CD14-positive monocyte (primary cell): ENCODE results near the gene RPS26. TPM values are rescaled to one million over a fixed set of nuclear protein-coding genes. Genes with fewer than 3 reads are reported as not detected.
A peak's percentile ranks its signal among the peaks of the same experiment; 100 is the strongest.

Source experiments
- DNase-seq, 3 donors: peaks; one replicate each; pipeline ENCODE4 v3.0.0-alpha.2; 2011 to 2022
- H2AFZ ChIP-seq: 2 replicates; pipeline ENCODE4 v1.6.0; 2012; ENCODE audit warnings: mild to moderate bottlenecking, low read depth, low read length, inconsistent platforms; ENCODE audit not compliant: insufficient read depth, poor library complexity, severe bottlenecking
- H3K27ac ChIP-seq, 2 donors: 1 replicate in 1 of 2; 2 replicates in 1 of 2; pipeline ENCODE4 v1.5.1; 2012 to 2013; ENCODE audit warnings: low read length in 2 of 2, control low read depth in 1 of 2, inconsistent platforms in 1 of 2, low read depth in 1 of 2, mild to moderate bottlenecking in 1 of 2
- H3K27me3 ChIP-seq, 2 donors: one replicate each; pipeline versions ENCODE4 v1.6.0 to v1.6.1; 2011 to 2013; ENCODE audit warnings: low read length in 2 of 2; ENCODE audit not compliant: control insufficient read depth in 2 of 2, insufficient read depth in 2 of 2
- H3K36me3 ChIP-seq, 2 donors: replicated peaks in 1 of 2; 1 replicate in 1 of 2; 2 replicates in 1 of 2; pipeline versions ENCODE4 v1.5.1 to v1.6.1; 2012 to 2013; ENCODE audit warnings: low read length in 2 of 2, control low read depth in 1 of 2, inconsistent platforms in 1 of 2, mild to moderate bottlenecking in 1 of 2; ENCODE audit not compliant: insufficient read depth in 2 of 2, control insufficient read depth in 1 of 2
- H3K4me1 ChIP-seq, 2 donors: 1 replicate in 1 of 2; 2 replicates in 1 of 2; pipeline versions ENCODE4 v1.5.1 to v1.6.1; 2012 to 2013; ENCODE audit warnings: low read length in 2 of 2, control low read depth in 1 of 2, inconsistent platforms in 1 of 2, mild to moderate bottlenecking in 1 of 2, moderate library complexity in 1 of 2; ENCODE audit not compliant: insufficient read depth in 2 of 2, control insufficient read depth in 1 of 2
- H3K4me2 ChIP-seq: replicated peaks from 2 replicates; pipeline ENCODE3; 2012; ENCODE audit warnings: low read length, moderate library complexity, mild to moderate bottlenecking; ENCODE audit not compliant: poor library complexity, severe bottlenecking; ENCODE audit errors: extremely low read depth
- H3K4me3 ChIP-seq, 3 experiments: fragments of 200-600 bp in 1 of 3; sonication (generic) in 1 of 3; replicated peaks in 1 of 3; 1 replicate in 2 of 3; 2 replicates in 1 of 3; pipeline ENCODE4 v1.5.1; 2011 to 2013; ENCODE audit warnings: low read length in 3 of 3, mild to moderate bottlenecking in 3 of 3, control low read depth in 2 of 3, low read depth in 2 of 3, inconsistent platforms in 1 of 3, moderate library complexity in 1 of 3
- H3K79me2 ChIP-seq: 2 replicates; pipeline ENCODE4 v1.6.0; 2012; ENCODE audit warnings: mild to moderate bottlenecking, control low read depth, inconsistent platforms, low read length, moderate library complexity; ENCODE audit not compliant: insufficient read depth
- H3K9ac ChIP-seq: 2 replicates; pipeline ENCODE4 v1.6.0; 2017; ENCODE audit warnings: low read length, mild to moderate bottlenecking; ENCODE audit not compliant: insufficient read depth, poor library complexity, severe bottlenecking
- H3K9me3 ChIP-seq, 2 donors: replicated peaks in 1 of 2; 1 replicate in 1 of 2; 2 replicates in 1 of 2; pipeline versions ENCODE4 v1.5.1 to v1.6.1; 2012 to 2013; ENCODE audit warnings: low read length in 2 of 2, control low read depth in 1 of 2; ENCODE audit not compliant: control insufficient read depth in 1 of 2, insufficient read depth in 1 of 2
- H4K20me1 ChIP-seq: 2 replicates; pipeline ENCODE4 v1.6.0; 2012; ENCODE audit warnings: mild to moderate bottlenecking, low read length, control low read depth, moderate library complexity; ENCODE audit not compliant: insufficient read depth
- H3K27ac Mint-ChIP-seq, 7 donors: one replicate each; pipeline ENCODE4 v1.8.0; 2020; ENCODE audit warnings: mild to moderate bottlenecking in 7 of 7, mixed read lengths in 7 of 7, moderate library complexity in 6 of 7, inconsistent platforms in 2 of 7
- H3K27me3 Mint-ChIP-seq, 3 donors: one replicate each; pipeline ENCODE4 v1.8.0; 2021 to 2022; ENCODE audit warnings: low read depth in 3 of 3, mild to moderate bottlenecking in 3 of 3, mixed read lengths in 3 of 3, moderate library complexity in 3 of 3, inconsistent platforms in 1 of 3
- H3K36me3 Mint-ChIP-seq, 2 donors: one replicate each; pipeline ENCODE4 v1.8.0; 2020; ENCODE audit warnings: mixed read lengths in 2 of 2, inconsistent platforms in 1 of 2, mild to moderate bottlenecking in 1 of 2
- H3K4me1 Mint-ChIP-seq: one replicate; pipeline ENCODE4 v1.8.0; 2020; ENCODE audit warnings: mild to moderate bottlenecking, mixed read lengths
- H3K4me3 Mint-ChIP-seq, 2 donors: one replicate each; pipeline ENCODE4 v1.8.0; 2020; ENCODE audit warnings: mild to moderate bottlenecking in 2 of 2, mixed read lengths in 2 of 2, moderate library complexity in 1 of 2
- H3K9me3 Mint-ChIP-seq, 7 donors: one replicate each; pipeline ENCODE4 v1.8.0; 2020 to 2022; ENCODE audit warnings: mixed read lengths in 7 of 7, mild to moderate bottlenecking in 6 of 7, moderate library complexity in 6 of 7, inconsistent platforms in 2 of 7
- CTCF ChIP-seq: fragments of 200-600 bp; IDR thresholded peaks from one replicate; pipeline ENCODE4 v1.8.0; 2022; ENCODE audit warnings: antibody characterized with exemption, mild to moderate bottlenecking
- WGBS: methylation state at CpG from one replicate; pipeline ENCODE4 v1.1.5; 2013; ENCODE audit warnings: missing lambda C conversion rate; ENCODE audit not compliant: insufficient coverage; 5-methylcytosine and 5-hydroxymethylcytosine counted together
- intact Hi-C, 2 donors: fragments of 100-400 bp; cut with micrococcal nuclease; formaldehyde crosslinking; loops; one replicate each; pipeline versions ENCODE4 v1.15.0 to v1.15.1; 2023
- polyA plus RNA-seq, 3 donors: library from polyadenylated mRNA; depleted of rRNA in 1 of 3; unstranded in 2 of 3; stranded (reverse) in 1 of 3; fragments of 300-500 nt in 2 of 3; fragments of >200 nt in 1 of 3; fragmentation: Illumina TruSeq in 2 of 3; gene quantifications; 1 replicate in 2 of 3; 2 replicates in 1 of 3; pipeline ENCODE4 v1.2.3, GENCODE V29; 2012 to 2021

The RPS26 gene
- polyA plus RNA-seq, 3 donors, result 238 to 363 (median 286) TPM

GRCh38 chr12:56020423-56021184, 21.1 kb upstream of the RPS26 start, which contains the start of gene IKZF4:
TSS of gene IKZF4 (plus strand) at chr12:56021043. CDS start at chr12:56021494, 451 bp downstream.
- Histone ChIP-seq H3K4me1 (peaks cover 20 to 27% of the 10 kb centered on the region in 2 donors), H2AFZ (peak within 1 kb of the TSS; percentile 80), H3K27me3 (no peaks in the 10 kb centered on the region), H3K79me2 (no peaks in the 10 kb centered on the region), H3K9ac (peak within 1 kb of the TSS; percentile 43), H3K9me3 (no peaks in the 10 kb centered on the region), H3K4me2 (peak within 1 kb of the TSS; percentile 78), H3K4me3 (peak within 1 kb of the TSS; percentile 3 to 70 (median 24)), H4K20me1 (no peaks in the 10 kb centered on the region), H3K36me3 (peaks cover 0 to 7% of the 10 kb centered on the region in 2 donors), H3K27ac (no peak within 1 kb of the TSS)
- peak; percentile 19 to 51 (median 42) for DNase-seq
- 3% methylated on average over 4 of the region's 10 CpGs for WGBS
- Mint-ChIP-seq H3K4me1 (peaks cover 23% of the 10 kb centered on the region), H3K4me3 (peak within 1 kb of the TSS; percentile 81 to 89), H3K9me3 (no peaks in the 10 kb centered on the region), H3K27ac (peak within 1 kb of the TSS in 4 of 7 donors; percentile 57 to 89 (median 80)), H3K27me3 (peaks cover 0 to 4% (median 3%) of the 10 kb centered on the region in 3 donors), H3K36me3 (peaks cover 11 to 12% of the 10 kb centered on the region in 2 donors)
- intact Hi-C loops, result loop anchor here in 1 of 2 donors (10.0 kb wide), 1 partner anchor 276 kb away; the partner anchor contains the start of gene GDF11
- no peak for TF ChIP-seq CTCF

GRCh38 chr12:56021889-56022497, 19.7 kb upstream of the RPS26 start:
- Histone ChIP-seq H3K36me3 (peaks cover 4 to 7% of the 10 kb centered on the region in 2 donors), H4K20me1 (no peaks in the 10 kb centered on the region), H3K4me3 (no peak overlapping the region), H2AFZ (peak overlapping the region; percentile 80), H3K27me3 (no peaks in the 10 kb centered on the region), H3K9ac (peak overlapping the region; percentile 43), H3K27ac (no peak overlapping the region), H3K79me2 (no peaks in the 10 kb centered on the region), H3K4me2 (peak overlapping the region; percentile 78), H3K4me1 (peaks cover 20 to 27% of the 10 kb centered on the region in 2 donors), H3K9me3 (no peaks in the 10 kb centered on the region)
- peaks cover 23% of the 10 kb centered on the region for H3K4me1 Mint-ChIP-seq
- peak overlapping the region in 2 of 7 donors; percentile 57 to 80 for H3K27ac Mint-ChIP-seq
- H3K36me3 Mint-ChIP-seq, result peaks cover 17 to 19% of the 10 kb centered on the region in 2 donors
- peak overlapping the region in 1 of 2 donors; percentile 9 for H3K4me3 Mint-ChIP-seq
- no peaks in the 10 kb centered on the region for H3K9me3 Mint-ChIP-seq
- H3K27me3 Mint-ChIP-seq, result peaks cover 0 to 4% (median 2%) of the 10 kb centered on the region in 3 donors
- no peak for TF ChIP-seq CTCF
- intact Hi-C loops, result loop anchor here in 1 of 2 donors (10.0 kb wide), 1 partner anchor 277 kb away; the partner anchor contains the start of gene GDF11
- no peak for DNase-seq
- no CpG with 5 or more reads among the region's 2 CpGs for WGBS
